Hematopoietic multipotent progenitor cell treated with erythropoietin and hydrocortisone succinate and interleukin-3 and kit ligand, for 8 days (in vitro differentiated cells): ENCODE results near the gene SAFB.

ENCODE experiments used
- DNase-seq: peaks from one replicate; pipeline ENCODE4 v3.0.0-alpha.2; 2015

SAFB gene

GRCh38 chr19:5671600-5671999, 48.7 kb downstream of the SAFB start:
- DNase-seq: no peak

- DNase-seq: no peak
Measured at GRCh38 chr19:5672708-5673459, 50.0 kb downstream of the SAFB start.

GRCh38 chr19:5673752-5674151, 50.9 kb downstream of the SAFB start:
- DNase-seq: no peak

GRCh38 chr19:5674714-5675113, 51.8 kb downstream of the SAFB start:
- DNase-seq: no peak

- no peak for DNase-seq
Measured at GRCh38 chr19:5676105-5676771, 53.4 kb downstream of the SAFB start.

- no peak for DNase-seq
Measured at GRCh38 chr19:5676772-5677105, 53.9 kb downstream of the SAFB start.

- no peak for DNase-seq
Measured at GRCh38 chr19:5677136-5677535, 54.3 kb downstream of the SAFB start.

GRCh38 chr19:5677580-5677979, 54.7 kb downstream of the SAFB start:
- DNase-seq: no peak

- no peak for DNase-seq
Measured at GRCh38 chr19:5678071-5678718, 55.3 kb downstream of the SAFB start.

- no peak for DNase-seq
Measured at GRCh38 chr19:5679289-5680083, 56.6 kb downstream of the SAFB start.

- no peak for DNase-seq
Measured at GRCh38 chr19:5680084-5680436, 57.2 kb downstream of the SAFB start.

GRCh38 chr19:5680437-5681368, 57.8 kb downstream of the SAFB start, which contains the start of the genes HSD11B1L and MICOS13:
TSS of gene HSD11B1L (plus strand) at chr19:5681027. CDS start at chr19:5684833, 3,806 bp downstream.
TSS of gene MICOS13 (minus strand) at chr19:5680516. CDS start at chr19:5680486, 30 bp downstream.
- DNase-seq: peak; percentile 98

GRCh38 chr19:5681391-5682106, 58.7 kb downstream of the SAFB start:
- no peak for DNase-seq

- DNase-seq: no peak
Measured at GRCh38 chr19:5682107-5682482, 59.2 kb downstream of the SAFB start.

- DNase-seq: no peak
Measured at GRCh38 chr19:5683177-5683886, 60.4 kb downstream of the SAFB start.

- DNase-seq: no peak
Measured at GRCh38 chr19:5684694-5685430, 62.0 kb downstream of the SAFB start.

- no peak for DNase-seq
Measured at GRCh38 chr19:5686326-5686646, 63.4 kb downstream of the SAFB start.

- peak; percentile 95 for DNase-seq
Measured at GRCh38 chr19:5686647-5687359, 63.9 kb downstream of the SAFB start.
